HepG2 (cell line): ENCODE results near the gene C11orf86. TPM values are rescaled to one million over a fixed set of nuclear protein-coding genes. Genes with fewer than 3 reads are reported as not detected.

ENCODE experiments used
- HNF4A ChIP-seq: sonication (generic); formaldehyde crosslinking; IDR thresholded peaks from 2 replicates; pipeline ENCODE4 v1.4.0; 2020; ENCODE audit warnings: missing genetic modification reagents
- MAFF ChIP-seq: IDR thresholded peaks from 2 replicates; pipeline ENCODE4 v1.6.1; 2011; ENCODE audit warnings: low read depth, low read length, improper control_type of control experiment
- NR2F6 ChIP-seq, 2 experiments: IDR thresholded peaks; 2 replicates each; pipeline ENCODE4 v1.6.1; 2016; ENCODE audit warnings: antibody characterized with exemption in 1 of 2, mild to moderate bottlenecking in 1 of 2
- XRCC5 ChIP-seq: fragments of 200-400 bp; formaldehyde crosslinking; optimal IDR thresholded peaks from 2 replicates; pipeline ENCODE3; 2017; ENCODE audit warnings: mild to moderate bottlenecking, low read length
- YY1 ChIP-seq: IDR thresholded peaks from 2 replicates; pipeline ENCODE4 v1.6.1; 2011; ENCODE audit warnings: low read length, low read depth, moderate library complexity, mild to moderate bottlenecking; ENCODE audit not compliant: insufficient read depth, insufficient replicate concordance
- ZHX1 ChIP-seq: sonication (generic); formaldehyde crosslinking; IDR thresholded peaks from 2 replicates; pipeline ENCODE4 v1.8.1; 2022; ENCODE audit warnings: low read depth, mild to moderate bottlenecking, missing genetic modification reagents
- ZMYM4 ChIP-seq: sonication (generic); formaldehyde crosslinking; IDR thresholded peaks from 2 replicates; pipeline ENCODE4 v1.8.1; 2023; ENCODE audit warnings: mild to moderate bottlenecking, missing genetic modification reagents
- ZNF205 ChIP-seq: IDR thresholded peaks from 2 replicates; pipeline ENCODE4 v1.6.1; 2018; ENCODE audit warnings: missing biosample characterization, missing genetic modification reagents
- ZNF281 ChIP-seq: sonication (generic); formaldehyde crosslinking; IDR thresholded peaks from 2 replicates; pipeline ENCODE4 v1.4.0; 2020; ENCODE audit warnings: missing genetic modification reagents, borderline replicate concordance
- ZNF33B ChIP-seq: sonication (generic); formaldehyde crosslinking; IDR thresholded peaks from 2 replicates; pipeline ENCODE4 v1.5.1; 2020; ENCODE audit warnings: mild to moderate bottlenecking, missing genetic modification reagents
- ZNF644 ChIP-seq: IDR thresholded peaks from 2 replicates; pipeline ENCODE4 v1.6.1; 2016; ENCODE audit warnings: low read depth
- polyA plus RNA-seq, 8 experiments: library from polyadenylated mRNA; depleted of rRNA in 3 of 8; stranded (reverse) in 7 of 8; unstranded in 1 of 8; fragments of >200 nt; fragmentation: Illumina TruSeq in 4 of 8; extraction: Trizol in 4 of 8; gene quantifications; 2 replicates each; pipeline versions ENCODE4 v1.2.1 to v1.2.3, GENCODE V29; 2011 to 2016; ENCODE audit warnings: low read depth in 4 of 8, missing spikeins in 1 of 8, mixed read lengths in 1 of 8; ENCODE audit not compliant: insufficient read depth in 1 of 8
- total RNA-seq, 5 experiments: library from RNA; depleted of rRNA; stranded (reverse); fragments of >200 nt; fragmentation: Illumina TruSeq; extraction: Trizol; gene quantifications; 2 replicates each; pipeline ENCODE4 v1.2.3, GENCODE V29; 2016; ENCODE audit warnings: low read depth in 1 of 5

C11orf86 gene
- total and polyA plus RNA-seq, 2 of the 13 experiments (the other 11 are each of a cell fraction or from before 2014, with no cell fraction given) = 0.11 to 0.18 TPM

- peak; percentile 66 for TF ChIP-seq ZNF281
- TF ChIP-seq ZMYM4 (CRISPR knock-in tag) = 0 out of 2 replicates have a peak, but pooled peaks have one; percentile 15
- TF ChIP-seq NR2F6 (IDR thresholded peaks at IDR 0.05) = peak; percentile 51
- peak; percentile 51; the same call in 1 of the 2 replicates for TF ChIP-seq NR2F6 (CRISPR knock-in tag; IDR thresholded peaks at IDR 0.05)
- peak; percentile 78 for TF ChIP-seq YY1
- TF ChIP-seq ZHX1 (CRISPR knock-in tag) = no peak
- no peak for TF ChIP-seq XRCC5
- TF ChIP-seq ZNF644 (CRISPR knock-in tag) = peak; percentile 64; the same call in 1 of the 2 replicates
- no peak for TF ChIP-seq ZNF205 (CRISPR knock-in tag)
- no peak for TF ChIP-seq ZNF33B
- no peak for TF ChIP-seq MAFF
- TF ChIP-seq HNF4A = peak; percentile 78
- TF ChIP-seq, all 625 proteins: peak for 13
Observed at GRCh38 chr11:66966351-66966750, 8.8 kb upstream of the C11orf86 start (continued).
